IMR-90 (cell line): ENCODE data around the gene RNGTT. TPM values are rescaled to one million over a fixed set of nuclear protein-coding genes. Genes with fewer than 3 reads are reported as not detected.

Experiments
- ATAC-seq: fragments of 200-7000 bp; cut with Tn5 transposase; 2 replicates; pipeline ENCODE4 v1.9.1; 2020; ENCODE audit warnings: low read depth, mild to moderate bottlenecking, moderate library complexity
- BruUV-seq: library from RNA; stranded (reverse); fragments of 400-500 nt; replicated peaks from 2 replicates; lab custom pipeline; 2021; lab: Mats Ljungman, UMichigan
- CTCF ChIA-PET: fragments of 300-600 bp; formaldehyde crosslinking; extraction: SDS; loops from one replicate; lab custom pipeline; 2021; ENCODE audit warnings: antibody characterized with exemption; lab: Yijun Ruan, JAX
- POLR2A ChIA-PET: fragments of 300-600 bp; sonication (Branson Sonifier 250); formaldehyde crosslinking; loops from one replicate; lab custom pipeline; 2022; ENCODE audit warnings: antibody characterized with exemption; ENCODE audit not compliant: unreplicated experiment; lab: Charles Lee
- DNase-seq: peaks from one replicate; pipeline ENCODE4 v3.0.0; 2013
- H2AFZ ChIP-seq: replicated peaks from 2 replicates; pipeline ENCODE3; 2013; ENCODE audit warnings: low read length, mild to moderate bottlenecking; ENCODE audit not compliant: poor library complexity
- H2AK5ac ChIP-seq: 2 replicates; pipeline ENCODE4 v1.6.1; 2013; ENCODE audit warnings: low read depth, low read length, inconsistent platforms
- H2AK9ac ChIP-seq: replicated peaks from 2 replicates; pipeline ENCODE3; 2013; ENCODE audit warnings: mild to moderate bottlenecking, low read depth, low read length, moderate library complexity; ENCODE audit not compliant: poor library complexity
- H2BK120ac ChIP-seq: 2 replicates; pipeline ENCODE4 v1.6.1; 2013; ENCODE audit warnings: low read depth, low read length, inconsistent platforms
- H2BK15ac ChIP-seq: 3 replicates; pipeline ENCODE4 v1.6.1; 2013; ENCODE audit warnings: low read depth, low read length, inconsistent platforms
- H2BK20ac ChIP-seq: 2 replicates; pipeline ENCODE4 v1.6.1; 2013; ENCODE audit warnings: low read depth, mild to moderate bottlenecking, inconsistent platforms, low read length, moderate library complexity
- H2BK5ac ChIP-seq: 2 replicates; pipeline ENCODE4 v1.6.1; 2013; ENCODE audit warnings: mild to moderate bottlenecking, low read depth, low read length, inconsistent platforms; ENCODE audit not compliant: poor library complexity, severe bottlenecking
- H3K14ac ChIP-seq: replicated peaks from 2 replicates; pipeline ENCODE4 v1.6.1; 2013; ENCODE audit warnings: low read depth, low read length, inconsistent platforms
- H3K18ac ChIP-seq: 2 replicates; pipeline ENCODE4 v1.6.1; 2013; ENCODE audit warnings: low read depth, low read length, control low read depth
- H3K23ac ChIP-seq: 2 replicates; pipeline ENCODE4 v1.6.1; 2013; ENCODE audit warnings: low read depth, low read length, inconsistent platforms
- H3K27ac ChIP-seq: 2 replicates; pipeline ENCODE4 v1.5.1; 2013; ENCODE audit warnings: mild to moderate bottlenecking, control low read depth, low read length; ENCODE audit not compliant: insufficient read depth
- H3K27me3 ChIP-seq: 2 replicates; pipeline ENCODE4 v1.6.1; 2013; ENCODE audit warnings: low read length; ENCODE audit not compliant: control insufficient read depth, insufficient read depth
- H3K36me3 ChIP-seq: 2 replicates; pipeline ENCODE4 v1.6.1; 2013; ENCODE audit warnings: low read length, mixed read lengths; ENCODE audit not compliant: control insufficient read depth, insufficient read depth
- H3K4ac ChIP-seq: 2 replicates; pipeline ENCODE4 v1.6.1; 2013; ENCODE audit warnings: low read depth, low read length, inconsistent platforms
- H3K4me1 ChIP-seq: 2 replicates; pipeline ENCODE4 v1.6.1; 2013; ENCODE audit warnings: low read length, mixed read lengths; ENCODE audit not compliant: control insufficient read depth, insufficient read depth
- H3K4me2 ChIP-seq: 2 replicates; pipeline ENCODE4 v1.6.1; 2013; ENCODE audit warnings: low read depth, mild to moderate bottlenecking, control low read depth, low read length, moderate library complexity
- H3K4me3 ChIP-seq: 2 replicates; pipeline ENCODE4 v1.5.1; 2013; ENCODE audit warnings: low read depth, mild to moderate bottlenecking, control low read depth, low read length, moderate library complexity; ENCODE audit not compliant: insufficient read depth
- H3K56ac ChIP-seq: 2 replicates; pipeline ENCODE4 v1.6.1; 2013; ENCODE audit warnings: low read length, inconsistent platforms; ENCODE audit not compliant: insufficient read depth; ENCODE audit errors: extremely low read depth
- H3K79me1 ChIP-seq, 2 experiments: 2 replicates each; pipeline ENCODE4 v1.6.1; 2013; ENCODE audit warnings: low read length in 2 of 2, inconsistent platforms in 1 of 2, low read depth in 1 of 2
- H3K9ac ChIP-seq: 2 replicates; pipeline ENCODE4 v1.6.1; 2013; ENCODE audit warnings: low read depth, low read length, control low read depth
- H3K9me1 ChIP-seq: 2 replicates; pipeline ENCODE4 v1.6.1; 2013; ENCODE audit warnings: low read length, inconsistent platforms; ENCODE audit not compliant: insufficient read depth
- H3K9me3 ChIP-seq: 2 replicates; pipeline ENCODE4 v1.6.1; 2013; ENCODE audit warnings: low read length; ENCODE audit not compliant: control insufficient read depth, insufficient read depth
- H4K20me1 ChIP-seq: 2 replicates; pipeline ENCODE4 v1.6.1; 2013; ENCODE audit warnings: low read length, inconsistent platforms; ENCODE audit not compliant: insufficient read depth
- H4K5ac ChIP-seq: 2 replicates; pipeline ENCODE4 v1.6.1; 2013; ENCODE audit warnings: mild to moderate bottlenecking, low read depth, low read length, control low read depth
- H4K8ac ChIP-seq, 2 experiments: 2 replicates each; pipeline ENCODE4 v1.6.1; 2013; ENCODE audit warnings: low read depth in 2 of 2, low read length in 2 of 2, control low read depth in 1 of 2, inconsistent platforms in 1 of 2
- H4K91ac ChIP-seq: 2 replicates; pipeline ENCODE4 v1.6.1; 2013; ENCODE audit warnings: low read depth, low read length, inconsistent platforms; ENCODE audit not compliant: insufficient read depth
- CHD1 ChIP-seq: IDR thresholded peaks from 2 replicates; pipeline ENCODE4 v1.6.1; 2012; ENCODE audit warnings: low read depth, low read length, improper control_type of control experiment
- FOS ChIP-seq: fragments of 150-350 bp; IDR thresholded peaks from 2 replicates; pipeline ENCODE4 v1.6.1; 2016; ENCODE audit warnings: low read depth, low read length
- MAFK ChIP-seq: IDR thresholded peaks from 2 replicates; pipeline ENCODE4 v1.6.1; 2012; ENCODE audit warnings: low read depth, low read length, improper control_type of control experiment
- MAZ ChIP-seq: IDR thresholded peaks from 2 replicates; pipeline ENCODE4 v1.6.1; 2012; ENCODE audit warnings: low read depth, mild to moderate bottlenecking, low read length, improper control_type of control experiment, moderate library complexity, borderline replicate concordance
- MXI1 ChIP-seq: IDR thresholded peaks from 2 replicates; pipeline ENCODE4 v1.6.1; 2012; ENCODE audit warnings: low read depth, mild to moderate bottlenecking, low read length, moderate library complexity, borderline replicate concordance
- POLR2A ChIP-seq: IDR thresholded peaks from 2 replicates; pipeline ENCODE4 v1.6.1; 2012; ENCODE audit warnings: mild to moderate bottlenecking, low read depth, low read length
- RCOR1 ChIP-seq: IDR thresholded peaks from 2 replicates; pipeline ENCODE4 v1.6.1; 2012; ENCODE audit warnings: mild to moderate bottlenecking, low read length, improper control_type of control experiment; ENCODE audit not compliant: insufficient replicate concordance
- SMC3 ChIP-seq: fragments of 150-350 bp; IDR thresholded peaks from 2 replicates; pipeline ENCODE4 v1.6.1; 2016; ENCODE audit warnings: low read depth, mild to moderate bottlenecking, antibody characterized with exemption, low read length, moderate library complexity
- WGBS, 2 experiments: methylation state at CpG; one replicate each; pipeline versions ENCODE4 v1.1.5 to v1.1.7; 2013; ENCODE audit warnings: missing lambda C conversion rate in 2 of 2; ENCODE audit not compliant: insufficient read length in 1 of 2; ENCODE audit errors: extremely low coverage in 2 of 2; 5-methylcytosine and 5-hydroxymethylcytosine counted together
- dilution Hi-C: fragments of 300-500 bp; cut with HindIII; formaldehyde crosslinking; loops from one replicate; pipeline ENCODE4 v1.14.3; 2018; ENCODE audit warnings: low sequenced_read_pairs; ENCODE audit not compliant: unreplicated experiment
- in situ Hi-C: fragments of 300-500 bp; cut with MboI; formaldehyde crosslinking; loops from 3 replicates; pipeline ENCODE4 v1.14.3; 2019; ENCODE audit warnings: low sequenced_read_pairs, inconsistent platforms, mixed read lengths
- intact Hi-C: fragments of 100-400 bp; cut with micrococcal nuclease; formaldehyde crosslinking; loops from 2 replicates; pipeline ENCODE4 v1.10.0; 2022
- polyA plus RNA-seq, 3 experiments: library from polyadenylated mRNA; depleted of rRNA; stranded (reverse); fragments of >200 nt; gene quantifications; 2 replicates each; pipeline ENCODE4 v1.2.3, GENCODE V29; 2012; ENCODE audit warnings: low replicate concordance in 1 of 3
- total RNA-seq: library from RNA; depleted of rRNA; stranded (reverse); fragments of >200 nt; gene quantifications from 2 replicates; pipeline ENCODE4 v1.2.3, GENCODE V29; 2012
- TF ChIP-seq, protein P1 (sequence below): fragments of 150-350 bp; IDR thresholded peaks from 2 replicates; pipeline ENCODE4 v1.6.1; 2016; ENCODE audit warnings: low read depth, mild to moderate bottlenecking, low read length, moderate library complexity, borderline replicate concordance
- TF ChIP-seq, protein P2 (sequence below): fragments of 150-350 bp; IDR thresholded peaks from 2 replicates; pipeline ENCODE4 v1.6.1; 2017; ENCODE audit warnings: mild to moderate bottlenecking, antibody characterized with exemption, low read length, low read depth

RNGTT gene
- total and polyA plus RNA-seq, 2 of the 4 experiments (the other 2 are of a cell fraction): 5.4 to 21.7 TPM

DNA sequence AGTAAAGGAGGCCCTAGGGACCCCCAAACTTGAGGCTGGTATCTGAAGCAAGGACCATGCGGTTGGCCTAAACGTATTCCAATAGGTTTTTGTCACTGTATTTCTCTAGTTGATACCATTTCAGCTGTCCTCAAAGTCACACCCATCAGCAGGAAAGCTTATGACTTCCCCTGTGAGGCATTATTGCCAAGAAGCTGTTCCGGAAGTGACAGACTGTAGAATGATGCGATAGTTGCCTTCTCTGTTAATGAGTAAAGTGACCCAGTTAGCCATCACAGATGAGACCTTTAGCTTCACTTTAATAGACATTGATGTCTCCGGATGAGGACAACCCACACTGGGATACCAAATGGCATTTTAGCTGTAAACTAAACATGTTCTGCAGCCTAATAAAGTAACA lies 147.9 kb downstream of the RNGTT start:
- no peaks in the 10 kb centered on the region for H3K9me1 ChIP-seq
- H3K4me1 ChIP-seq: 0 out of 2 replicates have a peak, but pooled peaks cover 2% of the 10 kb centered on the region
- H4K5ac ChIP-seq: no peak overlapping the region
- H4K91ac ChIP-seq: no peak overlapping the region
- H2AK9ac ChIP-seq: no peak overlapping the region
- H3K23ac ChIP-seq: no peak overlapping the region
- no peak overlapping the region for H2BK20ac ChIP-seq
- dilution Hi-C loops (no loop called here), in situ Hi-C loops (no loop called here), intact Hi-C loops (no loop called here)
- no TSS peak for BruUV-seq
- H3K56ac ChIP-seq: no peak overlapping the region
- no peak overlapping the region for H3K9ac ChIP-seq
- TF ChIP-seq FOS: no peak
- no peak for TF ChIP-seq MAZ
- no peak for TF ChIP-seq MXI1
- TF ChIP-seq, protein P1, sequence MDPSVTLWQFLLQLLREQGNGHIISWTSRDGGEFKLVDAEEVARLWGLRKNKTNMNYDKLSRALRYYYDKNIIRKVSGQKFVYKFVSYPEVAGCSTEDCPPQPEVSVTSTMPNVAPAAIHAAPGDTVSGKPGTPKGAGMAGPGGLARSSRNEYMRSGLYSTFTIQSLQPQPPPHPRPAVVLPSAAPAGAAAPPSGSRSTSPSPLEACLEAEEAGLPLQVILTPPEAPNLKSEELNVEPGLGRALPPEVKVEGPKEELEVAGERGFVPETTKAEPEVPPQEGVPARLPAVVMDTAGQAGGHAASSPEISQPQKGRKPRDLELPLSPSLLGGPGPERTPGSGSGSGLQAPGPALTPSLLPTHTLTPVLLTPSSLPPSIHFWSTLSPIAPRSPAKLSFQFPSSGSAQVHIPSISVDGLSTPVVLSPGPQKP: no peak
- TF ChIP-seq MAFK: no peak
- no peak for TF ChIP-seq RCOR1
- TF ChIP-seq SMC3: no peak
- TF ChIP-seq, protein P2, sequence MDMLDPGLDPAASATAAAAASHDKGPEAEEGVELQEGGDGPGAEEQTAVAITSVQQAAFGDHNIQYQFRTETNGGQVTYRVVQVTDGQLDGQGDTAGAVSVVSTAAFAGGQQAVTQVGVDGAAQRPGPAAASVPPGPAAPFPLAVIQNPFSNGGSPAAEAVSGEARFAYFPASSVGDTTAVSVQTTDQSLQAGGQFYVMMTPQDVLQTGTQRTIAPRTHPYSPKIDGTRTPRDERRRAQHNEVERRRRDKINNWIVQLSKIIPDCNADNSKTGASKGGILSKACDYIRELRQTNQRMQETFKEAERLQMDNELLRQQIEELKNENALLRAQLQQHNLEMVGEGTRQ: no peak
- TF ChIP-seq POLR2A: no peak
- no peak for TF ChIP-seq CHD1
- DNase-seq (no peak), ATAC-seq (no peak)
- no peaks in the 10 kb centered on the region for H3K9me3 ChIP-seq
- H3K4me3 ChIP-seq: no peak overlapping the region
- H2BK120ac ChIP-seq: no peak overlapping the region
- no peak overlapping the region for H2AK5ac ChIP-seq
- no peaks in the 10 kb centered on the region for H3K27me3 ChIP-seq
- H3K79me1 ChIP-seq: peaks cover 4 to 11% of the 10 kb centered on the region in 2 experiments; a peak in 2 of 4 replicates
- H2BK5ac ChIP-seq: no peak overlapping the region
- CTCF ChIA-PET: no interaction called here
- H3K27ac ChIP-seq: no peak overlapping the region
- no peak overlapping the region for H4K8ac ChIP-seq
- no peaks in the 10 kb centered on the region for H4K20me1 ChIP-seq
- WGBS, 2 experiments: 80% methylated on average over 1 of the region's 5 CpGs; no CpG with 5 or more reads in 1 of the 2 experiments
- POLR2A ChIA-PET: no interaction called here
- no peak overlapping the region for H3K4me2 ChIP-seq
- H3K14ac ChIP-seq: no peak overlapping the region
- no peaks in the 10 kb centered on the region for H3K36me3 ChIP-seq
- no peak overlapping the region for H2AFZ ChIP-seq
- H3K18ac ChIP-seq: no peak overlapping the region
- H2BK15ac ChIP-seq: no peak overlapping the region
- no peak overlapping the region for H3K4ac ChIP-seq
